Stimulated activated effector memory CD8-positive, alpha-beta T cell treated with anti-CD3 and anti-CD28 coated beads, Interleukin-12 subunit alpha, Interleukin-12 subunit beta, amount 100 ng/mL, for 72 hours (primary cell): ENCODE data around the gene NGEF.
"Not testable (repeated sequence)": the region's sequence is repeated elsewhere in the genome, so short reads cannot be mapped to it uniquely, and the experiment has no call there.

Experiments
- ATAC-seq: fragments of 150-1000 bp; cut with Tn5 transposase; 2 replicates; pipeline ENCODE4 v1.10.0; 2021
- DNase-seq, 2 donors: peaks; one replicate each; pipeline ENCODE4 v3.0.0; 2021 to 2022; ENCODE audit warnings: low spot score in 2 of 2
- H3K27ac Mint-ChIP-seq: one replicate; pipeline ENCODE4 v1.8.0; 2022; ENCODE audit warnings: mild to moderate bottlenecking, mixed read lengths
- H3K36me3 Mint-ChIP-seq: one replicate; pipeline ENCODE4 v1.8.0; 2022; ENCODE audit warnings: mild to moderate bottlenecking, mixed read lengths
- H3K4me1 Mint-ChIP-seq: one replicate; pipeline ENCODE4 v1.8.0; 2022; ENCODE audit warnings: mixed read lengths
- H3K4me3 Mint-ChIP-seq: one replicate; pipeline ENCODE4 v1.8.0; 2022; ENCODE audit warnings: mild to moderate bottlenecking, mixed read lengths
- H3K9me3 Mint-ChIP-seq: one replicate; pipeline ENCODE4 v1.8.0; 2022; ENCODE audit warnings: mixed read lengths

Gene NGEF

GRCh38 chr2:232869138-232870017 lies 143.7 kb downstream of the NGEF start:
- no peaks in the 10 kb centered on the region for H3K9me3 Mint-ChIP-seq
- H3K36me3 Mint-ChIP-seq, result peaks cover 7% of the 10 kb centered on the region
- H3K4me1 Mint-ChIP-seq, result no peaks in the 10 kb centered on the region
- H3K4me3 Mint-ChIP-seq, result no peak overlapping the region
- no peak for DNase-seq
- H3K27ac Mint-ChIP-seq, result no peak overlapping the region
- no peak for ATAC-seq

- H3K9me3 Mint-ChIP-seq, result no peaks in the 10 kb centered on the region
- no peak overlapping the region for H3K27ac Mint-ChIP-seq
- no peaks in the 10 kb centered on the region for H3K4me1 Mint-ChIP-seq
- ATAC-seq, result no peak
- peaks cover 7% of the 10 kb centered on the region for H3K36me3 Mint-ChIP-seq
- H3K4me3 Mint-ChIP-seq, result no peak overlapping the region
- DNase-seq, result no peak
Observed at GRCh38 chr2:232866104-232866503, 147.0 kb downstream of the NGEF start.

GRCh38 chr2:232865165-232865564 lies 147.9 kb downstream of the NGEF start:
- Mint-ChIP-seq H3K9me3 (no peaks in the 10 kb centered on the region), H3K36me3 (peaks cover 7% of the 10 kb centered on the region), H3K4me3 (no peak overlapping the region), H3K4me1 (no peaks in the 10 kb centered on the region), H3K27ac (no peak overlapping the region)
- ATAC-seq (no peak), DNase-seq (no peak)

GRCh38 chr2:232863996-232864395 lies 149.1 kb downstream of the NGEF start:
- Mint-ChIP-seq H3K36me3 (peaks cover 8% of the 10 kb centered on the region), H3K4me1 (no peaks in the 10 kb centered on the region), H3K27ac (no peak overlapping the region), H3K9me3 (no peaks in the 10 kb centered on the region), H3K4me3 (no peak overlapping the region)
- DNase-seq, result no peak
- no peak for ATAC-seq

GRCh38 chr2:232861353-232861752 lies 151.7 kb downstream of the NGEF start:
- no peaks in the 10 kb centered on the region for H3K9me3 Mint-ChIP-seq
- H3K27ac Mint-ChIP-seq, result no peak overlapping the region
- peaks cover 33% of the 10 kb centered on the region for H3K36me3 Mint-ChIP-seq
- DNase-seq (no peak), ATAC-seq (no peak)
- no peaks in the 10 kb centered on the region for H3K4me1 Mint-ChIP-seq
- no peak overlapping the region for H3K4me3 Mint-ChIP-seq

GRCh38 chr2:232860593-232861241 lies 152.3 kb downstream of the NGEF start:
- no peak overlapping the region for H3K27ac Mint-ChIP-seq
- no peaks in the 10 kb centered on the region for H3K4me1 Mint-ChIP-seq
- ATAC-seq, result no peak
- DNase-seq, result no peak
- H3K36me3 Mint-ChIP-seq, result peaks cover 40% of the 10 kb centered on the region
- H3K9me3 Mint-ChIP-seq, result no peaks in the 10 kb centered on the region
- H3K4me3 Mint-ChIP-seq, result no peak overlapping the region

DNA sequence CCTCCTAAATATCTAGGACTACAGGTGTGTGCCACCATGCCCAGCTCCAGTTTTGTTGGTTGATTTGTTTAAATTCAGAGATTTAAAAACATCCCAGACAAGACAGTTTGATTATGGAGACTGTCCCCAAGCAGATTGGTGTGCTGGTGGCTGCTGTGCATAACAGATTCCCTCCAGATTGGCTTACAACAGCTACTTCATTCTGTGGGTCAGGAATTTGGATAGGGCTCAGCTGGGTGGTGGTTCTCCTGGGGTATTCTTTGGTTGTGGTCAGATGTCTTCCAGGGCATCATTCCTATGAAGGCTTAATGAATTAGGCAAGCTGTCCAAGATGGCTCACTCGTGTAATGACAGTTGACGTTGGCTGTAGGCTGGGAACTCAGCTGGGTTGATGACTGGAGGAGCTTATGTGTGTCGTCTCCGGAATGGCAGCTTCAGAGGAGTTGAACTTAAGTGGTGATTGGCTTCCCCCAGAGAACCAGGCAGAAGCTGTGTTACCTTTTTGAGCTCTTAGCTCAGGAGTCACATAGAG lies 153.6 kb downstream of the NGEF start:
- Mint-ChIP-seq H3K36me3 (peaks cover 52% of the 10 kb centered on the region), H3K4me3 (no peak overlapping the region), H3K27ac (peak overlapping the region; percentile 75), H3K9me3 (no peaks in the 10 kb centered on the region), H3K4me1 (no peaks in the 10 kb centered on the region)
- no peak for ATAC-seq
- no peak for DNase-seq

DNA sequence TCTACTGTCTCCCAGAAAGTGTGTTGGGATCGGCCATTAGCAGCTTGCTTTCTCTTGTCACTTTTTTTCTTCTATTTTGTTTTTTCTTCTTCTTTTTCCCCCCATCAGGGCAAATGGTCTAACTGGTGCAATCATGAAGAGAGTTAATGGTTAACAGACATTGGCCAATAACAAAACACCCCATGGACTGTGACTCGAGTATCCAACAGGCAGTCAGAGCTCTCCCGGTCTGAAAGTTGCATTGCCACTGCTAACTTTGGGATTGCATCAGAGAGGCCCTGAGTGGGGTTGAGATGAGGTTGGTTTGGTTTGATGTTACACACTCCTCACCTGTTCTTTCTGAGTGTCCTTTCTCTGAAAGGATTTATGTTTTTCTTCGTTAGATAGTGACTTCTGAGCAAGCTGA lies 155.9 kb downstream of the NGEF start:
- H3K4me1 Mint-ChIP-seq, result no peaks in the 10 kb centered on the region
- H3K9me3 Mint-ChIP-seq, result no peaks in the 10 kb centered on the region
- no peak overlapping the region for H3K4me3 Mint-ChIP-seq
- no peak for DNase-seq
- no peak for ATAC-seq
- peaks cover 73% of the 10 kb centered on the region for H3K36me3 Mint-ChIP-seq
- peak overlapping the region; percentile 60 for H3K27ac Mint-ChIP-seq

- Mint-ChIP-seq H3K27ac (no peak overlapping the region), H3K9me3 (no peaks in the 10 kb centered on the region)
Observed at GRCh38 chr2:232854082-232854481, 159.0 kb downstream of the NGEF start.

DNA sequence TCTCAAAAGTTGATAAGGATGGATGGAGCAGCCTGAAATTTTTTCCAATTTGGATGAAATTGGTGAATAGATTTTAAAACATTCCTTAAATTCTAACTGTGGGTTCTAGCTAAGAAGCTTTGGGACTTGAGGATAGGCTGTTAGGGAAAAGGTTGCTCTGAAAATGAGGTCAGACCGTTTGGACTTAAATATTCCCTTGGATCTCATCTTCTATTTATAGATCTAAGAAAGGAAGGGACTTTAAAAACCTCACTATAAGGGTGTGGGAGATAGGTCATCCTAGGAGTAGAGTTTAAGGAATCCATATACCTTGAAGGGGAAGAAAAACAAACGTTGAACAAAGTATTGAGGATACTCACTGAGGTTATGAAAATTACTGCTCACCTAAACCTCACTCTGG lies 160.4 kb downstream of the NGEF start:
- Mint-ChIP-seq H3K4me1 (no peaks in the 10 kb centered on the region), H3K36me3 (peaks cover 98% of the 10 kb centered on the region), H3K27ac (no peak overlapping the region), H3K9me3 (no peaks in the 10 kb centered on the region), H3K4me3 (no peak overlapping the region)
- DNase-seq, result no peak
- no peak for ATAC-seq

More at GRCh38 chr2:232854082-232854481, 159.0 kb downstream of the NGEF start:
- Mint-ChIP-seq H3K4me1 (no peaks in the 10 kb centered on the region), H3K4me3 (no peak overlapping the region), H3K36me3 (peaks cover 98% of the 10 kb centered on the region)
- no peak for ATAC-seq
- no peak for DNase-seq

- DNase-seq, H3K9me3 Mint-ChIP-seq, ATAC-seq, H3K4me3 Mint-ChIP-seq, H3K4me1 Mint-ChIP-seq: not testable (repeated sequence)
- Mint-ChIP-seq H3K36me3 (peaks cover 98% of the 10 kb centered on the region), H3K27ac (peak overlapping the region; percentile 39)
Observed at GRCh38 chr2:232852081-232852480, 161.0 kb downstream of the NGEF start.

DNA sequence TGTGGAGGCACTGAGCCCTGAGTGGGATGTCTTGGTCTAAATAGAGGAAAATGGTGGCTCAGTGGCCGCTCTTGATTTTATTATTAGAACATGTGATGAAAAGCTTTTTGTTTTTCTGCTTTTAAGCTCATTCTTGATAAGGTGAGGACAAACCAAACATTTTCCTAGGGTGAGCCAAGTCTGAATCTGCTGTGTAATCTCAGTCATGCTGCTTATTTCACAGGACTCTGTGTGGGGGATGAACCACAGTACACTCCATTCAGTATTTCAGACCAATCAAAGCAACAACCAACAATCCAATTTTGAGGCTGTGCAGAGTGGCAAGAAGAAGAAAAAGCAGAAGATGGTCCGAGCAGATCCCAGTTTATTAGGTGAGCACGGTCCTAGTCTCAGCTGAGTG lies 163.0 kb downstream of the NGEF start:
- no peak for DNase-seq
- H3K36me3 Mint-ChIP-seq, result peaks cover 98% of the 10 kb centered on the region
- no peaks in the 10 kb centered on the region for H3K9me3 Mint-ChIP-seq
- H3K4me1 Mint-ChIP-seq, result no peaks in the 10 kb centered on the region
- no peak for ATAC-seq
- peak overlapping the region; percentile 43 for H3K27ac Mint-ChIP-seq
- no peak overlapping the region for H3K4me3 Mint-ChIP-seq

DNA sequence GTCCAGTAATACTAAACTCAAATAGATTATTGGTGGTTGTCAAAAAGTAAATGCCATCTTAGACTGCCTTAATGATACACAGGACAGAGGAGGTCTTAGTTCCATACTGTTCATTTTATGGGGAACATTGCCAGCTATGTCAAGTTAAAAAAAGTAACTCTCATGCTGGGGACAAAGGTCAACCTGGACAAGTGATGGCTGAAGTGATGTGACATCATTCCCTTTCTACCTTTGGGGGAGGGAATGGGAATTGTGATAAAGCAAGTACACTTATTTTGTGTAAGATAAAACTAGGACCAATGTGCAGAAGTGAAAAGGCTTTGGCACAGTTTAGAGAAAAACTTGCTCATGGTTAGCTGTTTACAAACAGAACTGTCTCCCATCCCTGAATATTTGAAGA lies 167.0 kb downstream of the NGEF start:
- H3K27ac Mint-ChIP-seq, result no peak overlapping the region
- H3K4me1 Mint-ChIP-seq, result no peaks in the 10 kb centered on the region
- ATAC-seq (no peak), DNase-seq (no peak)
- H3K9me3 Mint-ChIP-seq, result no peaks in the 10 kb centered on the region
- H3K36me3 Mint-ChIP-seq, result peaks cover 100% of the 10 kb centered on the region
- no peak overlapping the region for H3K4me3 Mint-ChIP-seq

GRCh38 chr2:232843834-232844233 lies 169.2 kb downstream of the NGEF start:
- no peak overlapping the region for H3K4me3 Mint-ChIP-seq
- ATAC-seq, result no peak
- no peak for DNase-seq
- no peak overlapping the region for H3K27ac Mint-ChIP-seq
- H3K4me1 Mint-ChIP-seq, result peaks cover 4% of the 10 kb centered on the region
- no peaks in the 10 kb centered on the region for H3K9me3 Mint-ChIP-seq
- peaks cover 100% of the 10 kb centered on the region for H3K36me3 Mint-ChIP-seq

- ATAC-seq, result no peak
- Mint-ChIP-seq H3K4me3 (no peak overlapping the region), H3K4me1 (peaks cover 16% of the 10 kb centered on the region), H3K27ac (peak overlapping the region; percentile 24), H3K36me3 (peaks cover 95% of the 10 kb centered on the region), H3K9me3 (no peaks in the 10 kb centered on the region)
- DNase-seq, result no peak
Observed at GRCh38 chr2:232842689-232843088, 170.4 kb downstream of the NGEF start.
